Astrocyte of the spinal cord (primary cell): Measurements from ENCODE around the gene SH3RF2.

Experiments used
- DNase-seq: peaks from one replicate; pipeline ENCODE4 v3.0.0; 2011; ENCODE audit warnings: low read depth, low spot score
- H3K4me3 ChIP-seq: 2 replicates; pipeline ENCODE4 v1.5.1; 2011; ENCODE audit warnings: low read depth, mild to moderate bottlenecking, low read length, moderate library complexity
- CTCF ChIP-seq: IDR thresholded peaks from 2 replicates; pipeline ENCODE4 v1.5.1; 2012; ENCODE audit warnings: low read depth, mild to moderate bottlenecking, low read length, inconsistent platforms
- in situ Hi-C: cut with HindIII; loops from 2 replicates; pipeline ENCODE4 v1.10.0; 2017; ENCODE audit warnings: low sequenced_read_pairs

Gene SH3RF2

GRCh38 chr5:145965804-145966203 is 29.4 kb downstream of the SH3RF2 start:
- TF ChIP-seq CTCF: no peak
- no peak for DNase-seq
- in situ Hi-C loops: no loop called here
- no peak overlapping the region for H3K4me3 ChIP-seq

- no peak overlapping the region for H3K4me3 ChIP-seq
- in situ Hi-C loops: no loop called here
- DNase-seq: no peak
- TF ChIP-seq CTCF: no peak
These were observed 30.9 kb downstream of the SH3RF2 start for GRCh38 chr5:145967296-145967695.

GRCh38 chr5:145968970-145969713 is 32.8 kb downstream of the SH3RF2 start:
- no peak for DNase-seq
- H3K4me3 ChIP-seq: no peak overlapping the region
- in situ Hi-C loops: no loop called here
- TF ChIP-seq CTCF: no peak

- in situ Hi-C loops: no loop called here
- no peak for TF ChIP-seq CTCF
- H3K4me3 ChIP-seq: no peak overlapping the region
- no peak for DNase-seq
These were observed 33.3 kb downstream of the SH3RF2 start for GRCh38 chr5:145969714-145970092.

- TF ChIP-seq CTCF: no peak
- in situ Hi-C loops: no loop called here
- no peak overlapping the region for H3K4me3 ChIP-seq
- no peak for DNase-seq
These were observed 34.7 kb downstream of the SH3RF2 start for GRCh38 chr5:145971108-145971507.

GRCh38 chr5:145971701-145972100 is 35.3 kb downstream of the SH3RF2 start:
- DNase-seq: no peak
- TF ChIP-seq CTCF: no peak
- no peak overlapping the region for H3K4me3 ChIP-seq
- in situ Hi-C loops: no loop called here
